ENCODE measurements around the gene NBAS.
A peak's percentile ranks its signal among the peaks of the same experiment; 100 is the strongest.

NBAS gene

DNA sequence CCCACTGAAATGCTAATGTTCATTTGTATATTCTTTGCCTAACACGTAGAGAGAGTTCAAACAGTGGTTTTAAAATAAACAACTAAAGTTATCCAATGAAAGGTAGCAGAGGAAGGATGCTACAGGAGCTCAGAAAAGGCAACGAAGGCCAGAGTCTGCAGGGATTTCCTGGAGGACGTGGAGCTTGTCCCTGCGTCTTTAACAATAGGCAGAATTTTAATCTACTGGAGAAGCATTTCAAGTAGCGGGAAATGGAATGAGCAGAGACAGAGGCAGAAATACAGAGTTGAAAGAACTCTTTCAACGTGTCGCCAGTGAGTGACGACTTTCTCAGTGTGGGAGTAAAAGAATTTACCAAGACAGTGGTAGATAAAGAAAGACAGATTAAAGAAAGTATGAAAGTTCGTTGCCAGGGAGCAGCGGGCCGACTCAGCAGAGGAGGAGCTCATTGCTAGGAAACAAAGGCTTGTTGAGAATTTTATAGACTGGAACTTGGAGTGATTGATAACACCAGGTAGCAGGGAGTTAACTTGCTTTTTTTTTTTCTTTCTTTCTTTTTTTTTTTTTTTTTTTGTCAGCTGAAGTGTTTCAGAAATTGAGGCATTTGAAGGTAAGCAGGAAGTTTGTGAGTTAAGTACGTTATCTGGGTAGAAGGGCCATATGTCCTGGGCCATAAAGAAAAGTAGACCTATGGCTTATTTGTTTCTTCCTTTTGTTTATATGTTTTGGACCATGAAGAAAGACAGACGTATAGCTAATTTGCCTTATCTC lies 625 bp upstream of the NBAS start:
- peak overlapping the region; percentile 81 for H3K4me3 ChIP-seq (ENCODE audit: control insufficient read depth, low read depth, low read length)
- TF ChIP-seq, protein P1, sequence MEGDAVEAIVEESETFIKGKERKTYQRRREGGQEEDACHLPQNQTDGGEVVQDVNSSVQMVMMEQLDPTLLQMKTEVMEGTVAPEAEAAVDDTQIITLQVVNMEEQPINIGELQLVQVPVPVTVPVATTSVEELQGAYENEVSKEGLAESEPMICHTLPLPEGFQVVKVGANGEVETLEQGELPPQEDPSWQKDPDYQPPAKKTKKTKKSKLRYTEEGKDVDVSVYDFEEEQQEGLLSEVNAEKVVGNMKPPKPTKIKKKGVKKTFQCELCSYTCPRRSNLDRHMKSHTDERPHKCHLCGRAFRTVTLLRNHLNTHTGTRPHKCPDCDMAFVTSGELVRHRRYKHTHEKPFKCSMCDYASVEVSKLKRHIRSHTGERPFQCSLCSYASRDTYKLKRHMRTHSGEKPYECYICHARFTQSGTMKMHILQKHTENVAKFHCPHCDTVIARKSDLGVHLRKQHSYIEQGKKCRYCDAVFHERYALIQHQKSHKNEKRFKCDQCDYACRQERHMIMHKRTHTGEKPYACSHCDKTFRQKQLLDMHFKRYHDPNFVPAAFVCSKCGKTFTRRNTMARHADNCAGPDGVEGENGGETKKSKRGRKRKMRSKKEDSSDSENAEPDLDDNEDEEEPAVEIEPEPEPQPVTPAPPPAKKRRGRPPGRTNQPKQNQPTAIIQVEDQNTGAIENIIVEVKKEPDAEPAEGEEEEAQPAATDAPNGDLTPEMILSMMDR (IDR thresholded peaks at IDR 0.05; ENCODE audit: control insufficient read depth, insufficient read depth, low read depth, low read length, missing control alignments) = no peak
- DNase-seq (ENCODE audit: low read depth) = no peak

DNA sequence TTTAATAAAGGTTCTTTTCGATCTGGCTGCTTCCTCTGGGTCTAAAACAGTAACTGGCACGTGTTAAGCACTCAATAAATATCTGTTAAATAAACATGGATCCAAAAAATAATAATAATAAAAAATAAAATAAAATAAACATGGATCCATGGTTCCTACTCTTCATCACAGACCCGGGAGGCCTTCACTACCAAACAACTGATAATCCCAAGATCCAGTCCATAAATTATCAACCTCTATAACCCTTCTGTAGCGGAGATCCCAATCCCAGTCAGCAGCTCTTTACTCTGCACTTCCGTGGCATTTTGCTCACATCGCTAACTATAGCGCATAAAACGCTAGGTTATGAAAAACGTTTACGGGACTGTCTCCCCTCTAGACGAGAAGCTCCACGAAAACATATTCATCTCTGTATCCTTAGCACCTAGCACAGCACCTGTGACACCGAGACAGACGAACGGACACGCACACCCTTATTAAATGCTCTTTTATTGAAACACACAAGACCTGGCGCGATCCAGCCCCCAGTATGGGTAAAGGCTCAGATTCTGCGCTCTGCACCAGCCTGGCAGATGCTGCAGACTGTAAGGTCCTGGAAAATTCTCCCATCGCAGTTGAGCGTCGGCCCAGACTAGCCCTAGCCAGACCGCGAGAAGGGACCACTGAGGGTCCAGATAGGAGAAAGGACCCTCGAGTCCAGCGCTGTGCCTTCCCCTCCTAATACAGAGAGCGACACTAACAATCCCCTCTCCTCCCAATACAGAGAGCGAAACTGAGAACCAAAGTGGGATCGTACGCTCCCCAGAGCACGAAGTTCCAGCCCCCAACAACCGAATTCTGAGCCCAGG lies 770 bp downstream of the NBAS start:
- TF ChIP-seq, protein P1 (IDR thresholded peaks at IDR 0.05; ENCODE audit: control insufficient read depth, insufficient read depth, low read depth, low read length, missing control alignments) = no peak
- no peak for DNase-seq (ENCODE audit: low read depth)
- peak overlapping the region; percentile 81 for H3K4me3 ChIP-seq (ENCODE audit: control insufficient read depth, low read depth, low read length)

GRCh38 chr2:15559379-15560139 lies 1.6 kb downstream of the NBAS start:
- TF ChIP-seq, protein P1 (IDR thresholded peaks at IDR 0.05; ENCODE audit: control insufficient read depth, insufficient read depth, low read depth, low read length, missing control alignments) = no peak
- DNase-seq (ENCODE audit: low read depth) = no peak
- H3K4me3 ChIP-seq (ENCODE audit: control insufficient read depth, low read depth, low read length) = peak overlapping the region; percentile 81

DNA sequence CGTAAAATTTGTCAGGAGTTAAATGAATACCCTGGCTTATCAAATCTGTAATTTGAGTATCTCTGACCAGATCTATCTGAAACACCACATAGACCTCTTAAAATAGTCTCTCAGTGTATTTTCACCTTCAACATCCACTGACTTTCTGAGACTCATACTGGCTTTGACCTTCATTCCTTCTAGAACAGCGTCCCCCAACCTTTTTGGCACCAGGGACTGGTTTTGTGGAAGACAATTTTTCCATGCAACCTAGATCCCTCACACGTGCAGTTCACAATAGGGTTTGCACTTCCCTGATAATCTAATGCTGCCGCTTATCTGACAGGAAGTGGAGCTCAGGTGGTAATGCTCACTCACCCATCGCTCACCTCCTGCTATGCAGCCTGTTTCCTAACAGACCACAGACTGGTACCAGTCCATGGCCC lies 3.2 kb downstream of the NBAS start:
- TF ChIP-seq, protein P1 (IDR thresholded peaks at IDR 0.05; ENCODE audit: control insufficient read depth, insufficient read depth, low read depth, low read length, missing control alignments) = no peak
- H3K4me3 ChIP-seq (ENCODE audit: control insufficient read depth, low read depth, low read length) = no peak overlapping the region
- DNase-seq (ENCODE audit: low read depth) = no peak

- no peak overlapping the region for H3K4me3 ChIP-seq (ENCODE audit: control insufficient read depth, low read depth, low read length)
- TF ChIP-seq, protein P1 (IDR thresholded peaks at IDR 0.05; ENCODE audit: control insufficient read depth, insufficient read depth, low read depth, low read length, missing control alignments) = no peak
- DNase-seq (ENCODE audit: low read depth) = no peak
Measured at GRCh38 chr2:15556311-15556930, 4.7 kb downstream of the NBAS start.

GRCh38 chr2:15555760-15556193 lies 5.4 kb downstream of the NBAS start:
- DNase-seq (ENCODE audit: low read depth) = no peak
- H3K4me3 ChIP-seq (ENCODE audit: control insufficient read depth, low read depth, low read length) = no peak overlapping the region
- TF ChIP-seq, protein P1 (IDR thresholded peaks at IDR 0.05; ENCODE audit: control insufficient read depth, insufficient read depth, low read depth, low read length, missing control alignments) = no peak

All from AG09309 (cell line).